ENCODE results near the gene SGTB.
"Not testable (repeated sequence)": the region's sequence is repeated elsewhere in the genome, so short reads cannot be mapped to it uniquely, and the experiment has no call there.

Gene SGTB

DNA sequence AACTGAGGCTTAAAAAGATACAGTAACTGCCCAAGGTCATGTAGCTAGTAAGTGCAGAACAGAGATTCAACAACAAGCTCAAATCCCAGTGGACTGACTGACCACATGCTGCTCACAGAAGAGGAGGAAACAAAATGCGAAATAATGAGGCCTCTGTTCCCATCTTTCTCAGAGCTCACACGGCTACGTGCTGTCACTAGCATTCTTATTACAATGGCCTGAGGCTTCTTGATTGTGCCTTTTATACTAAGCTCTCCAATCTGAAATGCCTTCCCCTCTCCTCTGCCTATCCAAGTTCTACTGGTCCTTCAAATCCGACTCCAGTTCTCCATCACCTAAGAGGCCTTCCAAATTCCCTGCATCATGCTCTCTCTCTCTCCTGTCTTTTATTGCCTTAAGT lies 26.0 kb downstream of the SGTB start:
- no peak overlapping the region for H3K4me3 ChIP-seq (ENCODE audit: low read depth, low read length)
- no peak for TF ChIP-seq CTCF (IDR thresholded peaks at IDR 0.05; ENCODE audit: low read depth, low read length)

GRCh38 chr5:65695162-65695755 lies 26.6 kb downstream of the SGTB start:
- H3K4me3 ChIP-seq (ENCODE audit: low read depth, low read length), result no peak overlapping the region
- no peak for TF ChIP-seq CTCF (IDR thresholded peaks at IDR 0.05; ENCODE audit: low read depth, low read length)

GRCh38 chr5:65693121-65693520 lies 28.8 kb downstream of the SGTB start:
- no peak overlapping the region for H3K4me3 ChIP-seq (ENCODE audit: low read depth, low read length)
- no peak for TF ChIP-seq CTCF (IDR thresholded peaks at IDR 0.05; ENCODE audit: low read depth, low read length)

DNA sequence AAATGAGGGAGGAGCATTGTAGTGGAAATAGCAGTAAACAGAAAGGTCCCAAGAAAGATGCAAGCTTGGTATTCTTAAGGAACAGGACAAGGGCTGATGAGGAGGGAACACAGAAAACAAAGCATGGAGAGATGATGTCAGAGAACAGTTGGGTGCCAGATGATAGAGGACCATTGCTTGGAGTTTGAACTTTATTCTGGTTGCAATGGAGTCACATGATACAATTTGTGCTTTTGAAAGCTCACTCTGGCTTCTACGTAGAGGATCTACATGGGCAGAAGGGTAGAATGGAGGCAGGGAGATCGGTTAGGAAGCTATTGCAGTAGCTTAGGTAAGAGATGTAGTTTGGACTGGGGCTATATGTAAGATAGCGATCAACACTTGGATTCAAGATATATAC lies 39.8 kb downstream of the SGTB start:
- TF ChIP-seq CTCF (IDR thresholded peaks at IDR 0.05; ENCODE audit: low read depth, low read length), result no peak
- H3K4me3 ChIP-seq (ENCODE audit: low read depth, low read length), result no peak overlapping the region

- not testable (repeated sequence) for H3K4me3 ChIP-seq (ENCODE audit: low read depth, low read length)
Observed at GRCh38 chr5:65676056-65676455, 45.9 kb downstream of the SGTB start.

- no peak for TF ChIP-seq CTCF (IDR thresholded peaks at IDR 0.05; ENCODE audit: low read depth, low read length)
- H3K4me3 ChIP-seq (ENCODE audit: low read depth, low read length), result no peak overlapping the region
Observed at GRCh38 chr5:65674749-65675148, 47.2 kb downstream of the SGTB start.

- no peak overlapping the region for H3K4me3 ChIP-seq (ENCODE audit: low read depth, low read length)
- TF ChIP-seq CTCF (IDR thresholded peaks at IDR 0.05; ENCODE audit: low read depth, low read length), result no peak
Observed at GRCh38 chr5:65672796-65673195, 49.1 kb downstream of the SGTB start.

DNA sequence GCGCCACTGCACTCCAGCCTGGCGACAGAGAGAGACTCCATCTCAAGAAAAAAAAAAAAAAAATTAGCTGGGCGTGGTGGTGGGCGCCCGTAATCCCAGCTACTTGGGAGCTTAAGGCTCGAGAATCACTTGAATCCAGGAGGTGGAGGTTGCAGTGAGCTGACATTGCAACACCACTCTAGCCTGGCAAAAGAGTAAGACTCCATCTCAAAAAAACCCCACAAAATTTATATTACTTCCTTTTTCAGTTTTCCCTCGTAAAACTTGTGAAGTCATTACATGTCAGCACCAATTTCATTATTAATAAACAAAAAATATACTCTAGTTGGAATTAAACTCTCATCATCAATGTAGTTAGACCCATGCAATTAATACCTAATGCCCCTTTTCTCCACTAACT lies 53.2 kb downstream of the SGTB start:
- H3K4me3 ChIP-seq (ENCODE audit: low read depth, low read length), result no peak overlapping the region
- TF ChIP-seq CTCF (IDR thresholded peaks at IDR 0.05; ENCODE audit: low read depth, low read length), result no peak
